ENCODE data around the gene PARD3. TPM values are rescaled to one million over a fixed set of nuclear protein-coding genes. Genes with fewer than 3 reads are reported as not detected.
A peak's percentile ranks its signal among the peaks of the same experiment; 100 is the strongest.

Gene PARD3
- total RNA-seq, 2 donors from 2014 or later = 31.6 to 41.6 TPM

- Histone ChIP-seq H3K27me3 (no peaks in the 10 kb centered on the region), H3K4me1 (peaks cover 0 to 41% of the 10 kb centered on the region in 2 donors), H3K27ac (no peak overlapping the region), H3K36me3 (peaks cover 6% of the 10 kb centered on the region), H3K9me3 (no peaks in the 10 kb centered on the region), H3K4me3 (no peak overlapping the region)
- TF ChIP-seq, protein P1, sequence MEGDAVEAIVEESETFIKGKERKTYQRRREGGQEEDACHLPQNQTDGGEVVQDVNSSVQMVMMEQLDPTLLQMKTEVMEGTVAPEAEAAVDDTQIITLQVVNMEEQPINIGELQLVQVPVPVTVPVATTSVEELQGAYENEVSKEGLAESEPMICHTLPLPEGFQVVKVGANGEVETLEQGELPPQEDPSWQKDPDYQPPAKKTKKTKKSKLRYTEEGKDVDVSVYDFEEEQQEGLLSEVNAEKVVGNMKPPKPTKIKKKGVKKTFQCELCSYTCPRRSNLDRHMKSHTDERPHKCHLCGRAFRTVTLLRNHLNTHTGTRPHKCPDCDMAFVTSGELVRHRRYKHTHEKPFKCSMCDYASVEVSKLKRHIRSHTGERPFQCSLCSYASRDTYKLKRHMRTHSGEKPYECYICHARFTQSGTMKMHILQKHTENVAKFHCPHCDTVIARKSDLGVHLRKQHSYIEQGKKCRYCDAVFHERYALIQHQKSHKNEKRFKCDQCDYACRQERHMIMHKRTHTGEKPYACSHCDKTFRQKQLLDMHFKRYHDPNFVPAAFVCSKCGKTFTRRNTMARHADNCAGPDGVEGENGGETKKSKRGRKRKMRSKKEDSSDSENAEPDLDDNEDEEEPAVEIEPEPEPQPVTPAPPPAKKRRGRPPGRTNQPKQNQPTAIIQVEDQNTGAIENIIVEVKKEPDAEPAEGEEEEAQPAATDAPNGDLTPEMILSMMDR (IDR thresholded peaks at IDR 0.05) = no peak
- no peak for DNase-seq (ENCODE audit: low spot score)
These were observed 117.5 kb downstream of the PARD3 start for GRCh38 chr10:34697351-34698247.

DNA sequence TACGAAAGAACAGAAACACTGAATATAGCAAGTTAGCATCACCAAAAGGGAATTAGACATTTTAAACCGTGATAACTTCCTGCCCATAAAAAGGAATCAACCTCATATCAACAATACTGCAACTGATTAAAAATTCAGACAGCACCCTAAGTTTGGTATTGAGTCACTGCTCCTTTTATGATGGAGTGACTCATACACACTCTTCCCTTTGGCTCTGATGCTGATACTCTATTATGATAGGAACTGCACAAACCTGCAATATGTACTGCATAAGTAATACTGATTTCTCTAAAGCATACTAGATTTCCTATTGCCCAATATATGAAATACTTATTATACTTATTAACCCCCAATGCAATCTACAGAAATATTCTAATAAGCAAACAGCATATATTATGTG, 118.7 kb downstream of the PARD3 start:
- TF ChIP-seq, protein P1 (IDR thresholded peaks at IDR 0.05) = no peak
- DNase-seq (ENCODE audit: low spot score) = no peak

DNA sequence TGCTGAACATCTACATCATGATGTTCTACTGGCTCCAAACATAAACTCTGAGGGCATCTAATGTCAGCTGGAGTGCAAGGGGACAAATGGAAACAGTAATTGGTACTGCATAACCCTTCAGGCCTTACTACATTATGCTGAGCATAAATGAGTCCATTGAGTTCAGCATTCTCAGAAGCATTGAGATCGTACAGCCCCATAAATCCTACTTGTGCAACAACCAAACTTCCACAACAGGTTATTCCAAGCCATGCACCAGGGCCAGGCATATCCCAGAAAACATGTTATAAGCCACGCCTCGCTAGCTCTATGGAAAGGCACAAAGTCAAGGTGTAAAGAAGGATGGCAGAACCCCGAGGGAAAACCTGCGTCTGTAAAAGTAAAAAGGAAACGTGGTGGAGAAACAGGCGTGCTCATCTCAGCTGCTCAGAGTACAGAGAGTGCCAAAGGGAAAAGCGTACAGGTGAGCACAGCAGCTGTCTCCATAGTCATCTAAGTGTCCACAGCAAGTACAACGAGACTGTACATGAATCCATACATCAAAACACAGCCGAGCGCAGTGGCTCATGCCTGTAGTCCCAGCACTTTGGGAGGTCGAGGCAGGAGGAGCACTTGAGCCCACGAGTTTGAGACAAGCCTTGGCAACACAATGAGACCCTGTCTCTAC, 124.6 kb downstream of the PARD3 start:
- no peaks in the 10 kb centered on the region for H3K9me3 ChIP-seq
- H3K4me1 ChIP-seq = peaks cover 0 to 21% of the 10 kb centered on the region in 2 donors
- H3K27ac ChIP-seq = no peak overlapping the region
- H3K27me3 ChIP-seq = no peaks in the 10 kb centered on the region
- TF ChIP-seq, protein P1 (IDR thresholded peaks at IDR 0.05) = no peak
- peaks cover 6% of the 10 kb centered on the region for H3K36me3 ChIP-seq
- DNase-seq (ENCODE audit: low spot score) = no peak
- H3K4me3 ChIP-seq = no peak overlapping the region

More for the DNA sequence above, 118.7 kb downstream of the PARD3 start:
- Histone ChIP-seq H3K27ac (no peak overlapping the region), H3K4me1 (peaks cover 0 to 31% of the 10 kb centered on the region in 2 donors), H3K36me3 (peaks cover 6% of the 10 kb centered on the region), H3K27me3 (no peaks in the 10 kb centered on the region), H3K9me3 (no peaks in the 10 kb centered on the region), H3K4me3 (no peak overlapping the region)

DNA sequence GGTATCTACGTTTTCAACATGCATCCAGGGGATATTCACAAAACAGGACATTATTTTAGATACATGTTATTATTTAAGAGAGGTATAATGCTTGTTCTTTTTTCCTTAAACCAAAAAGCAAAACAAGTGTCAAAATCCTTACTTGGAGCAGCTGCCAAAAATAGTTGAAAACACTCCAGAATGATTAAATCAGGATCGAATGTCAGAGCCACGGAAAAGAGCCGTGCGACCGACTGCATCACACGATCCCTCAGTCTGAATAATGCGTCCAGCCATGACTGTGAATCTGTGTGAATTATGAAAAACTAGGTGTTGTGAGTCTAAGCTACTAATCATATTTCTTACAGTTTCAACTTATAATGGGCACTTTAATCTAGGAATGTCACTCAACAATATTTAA, 126.0 kb downstream of the PARD3 start:
- Histone ChIP-seq H3K27ac (no peak overlapping the region), H3K4me1 (peaks cover 0 to 21% of the 10 kb centered on the region in 2 donors), H3K27me3 (no peaks in the 10 kb centered on the region), H3K4me3 (no peak overlapping the region), H3K36me3 (no peaks in the 10 kb centered on the region), H3K9me3 (no peaks in the 10 kb centered on the region)
- DNase-seq (ENCODE audit: low spot score) = no peak
- TF ChIP-seq, protein P1 (IDR thresholded peaks at IDR 0.05) = no peak

- peak overlapping the region in 1 of 2 donors; percentile 30 for H3K27ac ChIP-seq
- H3K4me1 ChIP-seq = peaks cover 0 to 21% of the 10 kb centered on the region in 2 donors
- DNase-seq (ENCODE audit: low spot score) = no peak
- H3K9me3 ChIP-seq = no peaks in the 10 kb centered on the region
- H3K27me3 ChIP-seq = no peaks in the 10 kb centered on the region
- no peaks in the 10 kb centered on the region for H3K36me3 ChIP-seq
- H3K4me3 ChIP-seq = no peak overlapping the region
- TF ChIP-seq, protein P1 (IDR thresholded peaks at IDR 0.05) = no peak
These were observed 127.5 kb downstream of the PARD3 start for GRCh38 chr10:34687434-34688210.
